ENCODE results near the gene ZMYM4.

GRCh38 chr1:35288761-35289160, 20.3 kb downstream of the ZMYM4 start:
- TF ChIP-seq CTCF (IDR thresholded peaks at IDR 0.05) (no peak), POLR2A (IDR thresholded peaks at IDR 0.05) (no peak)
